Effector memory CD8-positive, alpha-beta T cell (primary cell): Measurements from ENCODE around the gene TTLL9.

Source experiments
- ATAC-seq: fragments of 150-1000 bp; cut with Tn5 transposase; replicated peaks from 2 replicates; pipeline ENCODE4 v1.10.0; 2021; ENCODE audit warnings: mild to moderate bottlenecking, moderate library complexity
- DNase-seq, 3 experiments: peaks; one replicate each; pipeline ENCODE4 v3.0.0; 2021
- H3K27ac Mint-ChIP-seq, 2 donors: one replicate each; pipeline ENCODE4 v1.8.0; 2022; ENCODE audit warnings: mild to moderate bottlenecking in 2 of 2, mixed read lengths in 2 of 2, moderate library complexity in 2 of 2
- H3K27me3 Mint-ChIP-seq, 2 donors: one replicate each; pipeline ENCODE4 v1.8.0; 2022; ENCODE audit warnings: mixed read lengths in 2 of 2
- H3K36me3 Mint-ChIP-seq: one replicate; pipeline ENCODE4 v1.8.0; 2022; ENCODE audit warnings: mild to moderate bottlenecking, moderate library complexity, mixed read lengths; ENCODE audit not compliant: insufficient read depth
- H3K4me1 Mint-ChIP-seq, 2 donors: one replicate each; pipeline ENCODE4 v1.8.0; 2022; ENCODE audit warnings: low read depth in 2 of 2, mixed read lengths in 2 of 2
- H3K4me3 Mint-ChIP-seq, 2 donors: one replicate each; pipeline ENCODE4 v1.8.0; 2022; ENCODE audit warnings: mild to moderate bottlenecking in 2 of 2, mixed read lengths in 2 of 2, moderate library complexity in 2 of 2
- H3K9me3 Mint-ChIP-seq, 2 donors: one replicate each; pipeline ENCODE4 v1.8.0; 2022; ENCODE audit warnings: mixed read lengths in 2 of 2

TTLL9 gene

GRCh38 chr20:31974296-31974695 is 103.9 kb downstream of the TTLL9 start:
- no peak overlapping the region for H3K4me3 Mint-ChIP-seq
- no peak for ATAC-seq
- H3K9me3 Mint-ChIP-seq, result no peaks in the 10 kb centered on the region
- no peak overlapping the region for H3K27ac Mint-ChIP-seq
- H3K27me3 Mint-ChIP-seq, result peaks cover 66 to 86% of the 10 kb centered on the region in 2 donors
- H3K36me3 Mint-ChIP-seq, result no peaks in the 10 kb centered on the region
- H3K4me1 Mint-ChIP-seq, result no peaks in the 10 kb centered on the region
- no peak for DNase-seq

GRCh38 chr20:31974951-31975487 is 104.6 kb downstream of the TTLL9 start:
- no peak for ATAC-seq
- H3K27ac Mint-ChIP-seq, result no peak overlapping the region
- peaks cover 68 to 86% of the 10 kb centered on the region in 2 donors for H3K27me3 Mint-ChIP-seq
- H3K4me3 Mint-ChIP-seq, result no peak overlapping the region
- no peaks in the 10 kb centered on the region for H3K36me3 Mint-ChIP-seq
- H3K9me3 Mint-ChIP-seq, result no peaks in the 10 kb centered on the region
- H3K4me1 Mint-ChIP-seq, result no peaks in the 10 kb centered on the region
- DNase-seq, result no peak

GRCh38 chr20:31975874-31976273 is 105.4 kb downstream of the TTLL9 start:
- Mint-ChIP-seq H3K27ac (no peak overlapping the region), H3K9me3 (no peaks in the 10 kb centered on the region)

GRCh38 chr20:31977080-31977479 is 106.6 kb downstream of the TTLL9 start:
- no peak overlapping the region for H3K4me3 Mint-ChIP-seq
- H3K27ac Mint-ChIP-seq, result no peak overlapping the region
- ATAC-seq (no peak), DNase-seq (no peak)
- H3K36me3 Mint-ChIP-seq, result no peaks in the 10 kb centered on the region
- no peaks in the 10 kb centered on the region for H3K4me1 Mint-ChIP-seq
- H3K27me3 Mint-ChIP-seq, result peaks cover 66 to 88% of the 10 kb centered on the region in 2 donors
- no peaks in the 10 kb centered on the region for H3K9me3 Mint-ChIP-seq

More at GRCh38 chr20:31975874-31976273, 105.4 kb downstream of the TTLL9 start:
- no peak for DNase-seq
- Mint-ChIP-seq H3K4me3 (no peak overlapping the region), H3K27me3 (peaks cover 67 to 86% of the 10 kb centered on the region in 2 donors), H3K4me1 (no peaks in the 10 kb centered on the region), H3K36me3 (no peaks in the 10 kb centered on the region)
- ATAC-seq, result no peak

GRCh38 chr20:31979713-31980426 is 109.4 kb downstream of the TTLL9 start:
- Mint-ChIP-seq H3K27me3 (peaks cover 52 to 72% of the 10 kb centered on the region in 2 donors), H3K36me3 (no peaks in the 10 kb centered on the region), H3K4me1 (no peaks in the 10 kb centered on the region), H3K9me3 (no peaks in the 10 kb centered on the region), H3K4me3 (no peak overlapping the region), H3K27ac (no peak overlapping the region)
- DNase-seq, result no peak
- ATAC-seq, result no peak

GRCh38 chr20:31981784-31982183 is 111.3 kb downstream of the TTLL9 start:
- Mint-ChIP-seq H3K4me1 (no peaks in the 10 kb centered on the region), H3K27ac (no peak overlapping the region), H3K4me3 (no peak overlapping the region), H3K9me3 (no peaks in the 10 kb centered on the region), H3K27me3 (peaks cover 40 to 56% of the 10 kb centered on the region in 2 donors), H3K36me3 (no peaks in the 10 kb centered on the region)
- no peak for ATAC-seq
- DNase-seq, result no peak

- H3K4me3 Mint-ChIP-seq, result no peak overlapping the region
- ATAC-seq (no peak), DNase-seq (no peak)
- no peaks in the 10 kb centered on the region for H3K4me1 Mint-ChIP-seq
- no peak overlapping the region for H3K27ac Mint-ChIP-seq
- H3K36me3 Mint-ChIP-seq, result no peaks in the 10 kb centered on the region
- no peaks in the 10 kb centered on the region for H3K9me3 Mint-ChIP-seq
- H3K27me3 Mint-ChIP-seq, result peaks cover 24 to 33% of the 10 kb centered on the region in 2 donors
These were observed 114.6 kb downstream of the TTLL9 start for GRCh38 chr20:31984981-31985471.

- no peaks in the 10 kb centered on the region for H3K9me3 Mint-ChIP-seq
- H3K36me3 Mint-ChIP-seq, result peaks cover 2% of the 10 kb centered on the region
- no peaks in the 10 kb centered on the region for H3K4me1 Mint-ChIP-seq
- H3K4me3 Mint-ChIP-seq, result no peak overlapping the region
- ATAC-seq, result no peak
- no peak for DNase-seq
- H3K27me3 Mint-ChIP-seq, result peaks cover 8 to 22% of the 10 kb centered on the region in 2 donors
- no peak overlapping the region for H3K27ac Mint-ChIP-seq
These were observed 117.3 kb downstream of the TTLL9 start for GRCh38 chr20:31987744-31988143.

GRCh38 chr20:31988430-31989015 is 118.1 kb downstream of the TTLL9 start:
- Mint-ChIP-seq H3K36me3 (peaks cover 2% of the 10 kb centered on the region), H3K27ac (no peak overlapping the region), H3K4me1 (no peaks in the 10 kb centered on the region), H3K9me3 (no peaks in the 10 kb centered on the region), H3K27me3 (peaks cover 8 to 22% of the 10 kb centered on the region in 2 donors), H3K4me3 (no peak overlapping the region)
- ATAC-seq (no peak), DNase-seq (no peak)

GRCh38 chr20:31989030-31989645 is 118.7 kb downstream of the TTLL9 start:
- no peak for DNase-seq
- Mint-ChIP-seq H3K4me3 (no peak overlapping the region), H3K27ac (no peak overlapping the region), H3K36me3 (peaks cover 2% of the 10 kb centered on the region), H3K4me1 (no peaks in the 10 kb centered on the region), H3K9me3 (no peaks in the 10 kb centered on the region), H3K27me3 (peaks cover 14 to 26% of the 10 kb centered on the region in 2 donors)
- no peak for ATAC-seq

GRCh38 chr20:31990641-31991338 is 120.4 kb downstream of the TTLL9 start:
- H3K27me3 Mint-ChIP-seq, result peaks cover 26 to 37% of the 10 kb centered on the region in 2 donors
- H3K4me3 Mint-ChIP-seq, result no peak overlapping the region
- ATAC-seq, result no peak
- H3K4me1 Mint-ChIP-seq, result peaks cover 0 to 4% of the 10 kb centered on the region in 2 donors
- no peak for DNase-seq
- H3K36me3 Mint-ChIP-seq, result peaks cover 2% of the 10 kb centered on the region
- H3K9me3 Mint-ChIP-seq, result no peaks in the 10 kb centered on the region
- H3K27ac Mint-ChIP-seq, result no peak overlapping the region

GRCh38 chr20:31991339-31991705 is 120.9 kb downstream of the TTLL9 start:
- H3K36me3 Mint-ChIP-seq, result peaks cover 2% of the 10 kb centered on the region
- H3K27ac Mint-ChIP-seq, result peak overlapping the region in 1 of 2 donors; percentile 33
- DNase-seq (no peak), ATAC-seq (no peak)
- peaks cover 31 to 43% of the 10 kb centered on the region in 2 donors for H3K27me3 Mint-ChIP-seq
- no peak overlapping the region for H3K4me3 Mint-ChIP-seq
- peaks cover 0 to 5% of the 10 kb centered on the region in 2 donors for H3K4me1 Mint-ChIP-seq
- no peaks in the 10 kb centered on the region for H3K9me3 Mint-ChIP-seq

GRCh38 chr20:31992086-31992485 is 121.7 kb downstream of the TTLL9 start:
- no peak overlapping the region for H3K4me3 Mint-ChIP-seq
- no peaks in the 10 kb centered on the region for H3K9me3 Mint-ChIP-seq
- ATAC-seq, result no peak
- peaks cover 2% of the 10 kb centered on the region for H3K36me3 Mint-ChIP-seq
- peaks cover 0 to 5% of the 10 kb centered on the region in 2 donors for H3K4me1 Mint-ChIP-seq
- peaks cover 39 to 50% of the 10 kb centered on the region in 2 donors for H3K27me3 Mint-ChIP-seq
- no peak for DNase-seq
- peak overlapping the region in 1 of 2 donors; percentile 33 for H3K27ac Mint-ChIP-seq
